Stomach (tissue), 4 donors: ENCODE data around the gene ACTMAP.

Source experiments
- EP300 ChIP-seq: sonication (generic); formaldehyde crosslinking; IDR thresholded peaks from one replicate; pipeline ENCODE4 v1.6.1; 2017; ENCODE audit warnings: antibody characterized with exemption
- POLR2A ChIP-seq, 4 donors: fragments of 450-650 bp; IDR thresholded peaks; one replicate each; pipeline ENCODE4 v1.6.1; 2016; ENCODE audit warnings: antibody characterized with exemption in 4 of 4, control low read depth in 2 of 4, mild to moderate bottlenecking in 1 of 4, moderate library complexity in 1 of 4
- POLR2AphosphoS5 ChIP-seq, 3 donors: sonication (generic); formaldehyde crosslinking; IDR thresholded peaks; one replicate each; pipeline ENCODE4 v1.6.1; 2016; ENCODE audit warnings: antibody characterized with exemption in 3 of 3
- TF ChIP-seq, protein P1 (sequence below), 7 experiments: fragments of 450-650 bp in 4 of 7; fragments of 200-600 bp in 3 of 7; sonication (generic) in 3 of 7; IDR thresholded peaks; one replicate each; pipeline ENCODE4 v1.5.1; 2016 to 2019; ENCODE audit warnings: antibody characterized with exemption in 7 of 7, control low read depth in 2 of 7, mild to moderate bottlenecking in 1 of 7

- TF ChIP-seq POLR2AphosphoS5 (IDR thresholded peaks at IDR 0.05): no peak
- TF ChIP-seq, protein P1, sequence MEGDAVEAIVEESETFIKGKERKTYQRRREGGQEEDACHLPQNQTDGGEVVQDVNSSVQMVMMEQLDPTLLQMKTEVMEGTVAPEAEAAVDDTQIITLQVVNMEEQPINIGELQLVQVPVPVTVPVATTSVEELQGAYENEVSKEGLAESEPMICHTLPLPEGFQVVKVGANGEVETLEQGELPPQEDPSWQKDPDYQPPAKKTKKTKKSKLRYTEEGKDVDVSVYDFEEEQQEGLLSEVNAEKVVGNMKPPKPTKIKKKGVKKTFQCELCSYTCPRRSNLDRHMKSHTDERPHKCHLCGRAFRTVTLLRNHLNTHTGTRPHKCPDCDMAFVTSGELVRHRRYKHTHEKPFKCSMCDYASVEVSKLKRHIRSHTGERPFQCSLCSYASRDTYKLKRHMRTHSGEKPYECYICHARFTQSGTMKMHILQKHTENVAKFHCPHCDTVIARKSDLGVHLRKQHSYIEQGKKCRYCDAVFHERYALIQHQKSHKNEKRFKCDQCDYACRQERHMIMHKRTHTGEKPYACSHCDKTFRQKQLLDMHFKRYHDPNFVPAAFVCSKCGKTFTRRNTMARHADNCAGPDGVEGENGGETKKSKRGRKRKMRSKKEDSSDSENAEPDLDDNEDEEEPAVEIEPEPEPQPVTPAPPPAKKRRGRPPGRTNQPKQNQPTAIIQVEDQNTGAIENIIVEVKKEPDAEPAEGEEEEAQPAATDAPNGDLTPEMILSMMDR (IDR thresholded peaks at IDR 0.05): no peak
- TF ChIP-seq POLR2A (IDR thresholded peaks at IDR 0.05): no peak
- TF ChIP-seq EP300: no peak
These were observed 32.1 kb downstream of the ACTMAP start for GRCh38 chr19:40717880-40718773.
